Esophagus squamous epithelium (tissue), 5 donors: ENCODE measurements around the gene RPTOR. TPM values are rescaled to one million over a fixed set of nuclear protein-coding genes. Genes with fewer than 3 reads are reported as not detected.

ENCODE experiments used
- DNase-seq: peaks from one replicate; lab custom pipeline; 2025; lab: John Stamatoyannopoulos, UW
- H3K27ac ChIP-seq, 4 donors: fragments of 200-600 bp; sonication (generic); one replicate each; pipeline ENCODE4 v1.5.1; 2016 to 2019; ENCODE audit warnings: mild to moderate bottlenecking in 1 of 4
- H3K27me3 ChIP-seq, 4 donors: fragments of 200-600 bp; sonication (generic); 1 replicate in 3 of 4; 2 replicates in 1 of 4; pipeline versions ENCODE4 v1.5.1 to v1.6.0; 2017 to 2021; ENCODE audit warnings: antibody characterized with exemption in 1 of 4
- H3K36me3 ChIP-seq, 3 donors: fragments of 200-600 bp; sonication (generic); one replicate each; pipeline ENCODE4 v1.5.1; 2016 to 2019
- H3K4me1 ChIP-seq, 3 donors: fragments of 200-600 bp; sonication (generic); one replicate each; pipeline ENCODE4 v1.5.1; 2017 to 2019
- H3K4me3 ChIP-seq, 4 donors: fragments of 200-600 bp; sonication (generic); 1 replicate in 3 of 4; 2 replicates in 1 of 4; pipeline ENCODE4 v1.5.1; 2016 to 2019; ENCODE audit warnings: mild to moderate bottlenecking in 2 of 4, moderate library complexity in 1 of 4
- H3K9me3 ChIP-seq, 3 donors: fragments of 200-600 bp; sonication (generic); one replicate each; pipeline ENCODE4 v1.5.1; 2016 to 2019
- CTCF ChIP-seq, 6 experiments: fragments of 450-650 bp in 4 of 6; fragments of 200-600 bp in 2 of 6; sonication (generic) in 2 of 6; IDR thresholded peaks; one replicate each; pipeline ENCODE4 v1.5.1; 2016 to 2019; ENCODE audit warnings: antibody characterized with exemption in 6 of 6, mild to moderate bottlenecking in 4 of 6, moderate library complexity in 4 of 6
- POLR2A ChIP-seq, 4 donors: fragments of 450-650 bp; IDR thresholded peaks; one replicate each; pipeline ENCODE4 v1.6.1; 2017; ENCODE audit warnings: antibody characterized with exemption in 4 of 4, mild to moderate bottlenecking in 4 of 4, moderate library complexity in 3 of 4
- WGBS, 2 donors: methylation state at CpG; one replicate each; pipeline ENCODE4 v1.1.5; 2018; 5-methylcytosine and 5-hydroxymethylcytosine counted together
- intact Hi-C: fragments of 100-400 bp; cut with DNase I; formaldehyde crosslinking; loops from one replicate; pipeline ENCODE4 v1.15.0; 2022
- total RNA-seq, 4 donors: library from RNA; depleted of rRNA; stranded (reverse); fragments of >200 nt; gene quantifications; one replicate each; pipeline ENCODE4 v1.1.0, GENCODE V29; 2016
- donor health status: DM: yes; HTN: yes; CAD: no.

RPTOR gene
- total RNA-seq, 4 donors from 2014 or later: 11.7 to 27.8 (median 22.8) TPM

- no peaks in the 10 kb centered on the region for H3K9me3 ChIP-seq
- H3K4me3 ChIP-seq: no peak overlapping the region
- H3K27ac ChIP-seq: no peak overlapping the region
- no peaks in the 10 kb centered on the region for H3K27me3 ChIP-seq
- peaks cover 8 to 99% (median 10%) of the 10 kb centered on the region in 3 donors for H3K36me3 ChIP-seq
- DNase-seq: no peak
- 80 to 100% methylated on average over 1 to 9 of the region's 22 CpGs for WGBS, 2 donors
- no peaks in the 10 kb centered on the region for H3K4me1 ChIP-seq
- intact Hi-C loops: no loop called here
- TF ChIP-seq CTCF (IDR thresholded peaks at IDR 0.05): no peak
- no peak for TF ChIP-seq POLR2A (IDR thresholded peaks at IDR 0.05)
Measured at GRCh38 chr17:80884811-80885210, 340.2 kb downstream of the RPTOR start.

GRCh38 chr17:80885947-80886582 lies 341.4 kb downstream of the RPTOR start:
- WGBS, 2 donors: 90 to 92% methylated on average over 21 of the region's 22 CpGs
- DNase-seq: no peak
- intact Hi-C loops: no loop called here
- H3K27ac ChIP-seq: no peak overlapping the region
- TF ChIP-seq CTCF (IDR thresholded peaks at IDR 0.05): no peak
- no peak for TF ChIP-seq POLR2A (IDR thresholded peaks at IDR 0.05)
- H3K36me3 ChIP-seq: peaks cover 8 to 94% (median 10%) of the 10 kb centered on the region in 3 donors
- H3K9me3 ChIP-seq: no peaks in the 10 kb centered on the region
- peaks cover 0 to 11% (median 0%) of the 10 kb centered on the region in 3 donors for H3K4me1 ChIP-seq
- H3K4me3 ChIP-seq: no peak overlapping the region
- no peaks in the 10 kb centered on the region for H3K27me3 ChIP-seq

GRCh38 chr17:80886641-80887573 lies 342.3 kb downstream of the RPTOR start:
- H3K27me3 ChIP-seq: no peaks in the 10 kb centered on the region
- peaks cover 8 to 94% (median 10%) of the 10 kb centered on the region in 3 donors for H3K36me3 ChIP-seq
- no peaks in the 10 kb centered on the region for H3K9me3 ChIP-seq
- DNase-seq: no peak
- intact Hi-C loops: no loop called here
- peaks cover 0 to 19% (median 3%) of the 10 kb centered on the region in 3 donors for H3K4me1 ChIP-seq
- H3K4me3 ChIP-seq: no peak overlapping the region
- 91 to 97% methylated on average over 7 to 12 of the region's 42 CpGs for WGBS, 2 donors
- TF ChIP-seq CTCF (IDR thresholded peaks at IDR 0.05): no peak
- no peak for TF ChIP-seq POLR2A (IDR thresholded peaks at IDR 0.05)
- H3K27ac ChIP-seq: no peak overlapping the region

GRCh38 chr17:80887639-80888175 lies 343.1 kb downstream of the RPTOR start:
- Histone ChIP-seq H3K27me3 (no peaks in the 10 kb centered on the region), H3K36me3 (peaks cover 8 to 94% (median 10%) of the 10 kb centered on the region in 3 donors), H3K27ac (no peak overlapping the region), H3K9me3 (no peaks in the 10 kb centered on the region), H3K4me1 (peaks cover 0 to 27% (median 4%) of the 10 kb centered on the region in 3 donors), H3K4me3 (no peak overlapping the region)
- intact Hi-C loops: no loop called here
- DNase-seq: no peak
- 90 to 95% methylated on average over 7 to 10 of the region's 10 CpGs for WGBS, 2 donors
- TF ChIP-seq POLR2A (IDR thresholded peaks at IDR 0.05) (no peak), CTCF (IDR thresholded peaks at IDR 0.05) (no peak)
